BJ (cell line): ENCODE data around the gene KCNJ1. TPM values are rescaled to one million over a fixed set of nuclear protein-coding genes. Genes with fewer than 3 reads are reported as not detected.

Experiments
- CTCF ChIA-PET: fragments of 350-600 bp; formaldehyde crosslinking; extraction: SDS; loops from one replicate; lab custom pipeline; 2021; ENCODE audit warnings: antibody characterized with exemption, inconsistent platforms; lab: Yijun Ruan, JAX
- POLR2A ChIA-PET: fragments of 300-600 bp; sonication (Branson Sonifier 250); formaldehyde crosslinking; extraction: SDS; loops from one replicate; lab custom pipeline; 2021; ENCODE audit warnings: antibody characterized with exemption; lab: Charles Lee
- DNase-seq: peaks from one replicate; pipeline ENCODE4 v3.0.0-alpha.2; 2011; ENCODE audit warnings: low read depth
- H3K27me3 ChIP-seq: 2 replicates; pipeline ENCODE4 v1.6.0; 2011; ENCODE audit warnings: low read length; ENCODE audit not compliant: control insufficient read depth, insufficient read depth
- H3K36me3 ChIP-seq: 2 replicates; pipeline ENCODE4 v1.5.1; 2011; ENCODE audit warnings: low read length; ENCODE audit not compliant: control insufficient read depth, insufficient read depth
- H3K4me3 ChIP-seq: 2 replicates; pipeline ENCODE4 v1.5.1; 2011; ENCODE audit warnings: low read depth, mild to moderate bottlenecking, control low read depth, low read length
- polyA plus RNA-seq: library from polyadenylated mRNA; depleted of rRNA; stranded (reverse); fragments of >200 nt; gene quantifications from 2 replicates; pipeline ENCODE4 v1.2.3, GENCODE V29; 2011
- TF ChIP-seq, protein P1 (sequence below): IDR thresholded peaks from 2 replicates; pipeline ENCODE4 v1.5.1; 2011; ENCODE audit warnings: low read depth, mild to moderate bottlenecking, control low read depth, inconsistent platforms, low read length, moderate library complexity; ENCODE audit not compliant: insufficient read depth

The KCNJ1 gene
- polyA plus RNA-seq, 1 experiment: not detected

GRCh38 chr11:128846985-128847384 is 20.1 kb downstream of the KCNJ1 start:
- DNase-seq: no peak
- no peaks in the 10 kb centered on the region for H3K36me3 ChIP-seq
- no peak overlapping the region for H3K4me3 ChIP-seq
- ChIA-PET CTCF (interaction anchor here (1.1 to 1.3 kb wide), 3 partner anchors 11 to 690 kb away, joined by 3 read pairs; no protein-coding TSS in a partner anchor), POLR2A (no interaction called here)
- peaks cover 16% of the 10 kb centered on the region for H3K27me3 ChIP-seq
- TF ChIP-seq, protein P1, sequence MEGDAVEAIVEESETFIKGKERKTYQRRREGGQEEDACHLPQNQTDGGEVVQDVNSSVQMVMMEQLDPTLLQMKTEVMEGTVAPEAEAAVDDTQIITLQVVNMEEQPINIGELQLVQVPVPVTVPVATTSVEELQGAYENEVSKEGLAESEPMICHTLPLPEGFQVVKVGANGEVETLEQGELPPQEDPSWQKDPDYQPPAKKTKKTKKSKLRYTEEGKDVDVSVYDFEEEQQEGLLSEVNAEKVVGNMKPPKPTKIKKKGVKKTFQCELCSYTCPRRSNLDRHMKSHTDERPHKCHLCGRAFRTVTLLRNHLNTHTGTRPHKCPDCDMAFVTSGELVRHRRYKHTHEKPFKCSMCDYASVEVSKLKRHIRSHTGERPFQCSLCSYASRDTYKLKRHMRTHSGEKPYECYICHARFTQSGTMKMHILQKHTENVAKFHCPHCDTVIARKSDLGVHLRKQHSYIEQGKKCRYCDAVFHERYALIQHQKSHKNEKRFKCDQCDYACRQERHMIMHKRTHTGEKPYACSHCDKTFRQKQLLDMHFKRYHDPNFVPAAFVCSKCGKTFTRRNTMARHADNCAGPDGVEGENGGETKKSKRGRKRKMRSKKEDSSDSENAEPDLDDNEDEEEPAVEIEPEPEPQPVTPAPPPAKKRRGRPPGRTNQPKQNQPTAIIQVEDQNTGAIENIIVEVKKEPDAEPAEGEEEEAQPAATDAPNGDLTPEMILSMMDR: no peak

- H3K4me3 ChIP-seq: no peak overlapping the region
- POLR2A ChIA-PET: no interaction called here
- TF ChIP-seq, protein P1: no peak
- no peaks in the 10 kb centered on the region for H3K36me3 ChIP-seq
- DNase-seq: no peak
- H3K27me3 ChIP-seq: peaks cover 19% of the 10 kb centered on the region
- CTCF ChIA-PET: interaction anchor here (0.6 to 2.4 kb wide), 4 partner anchors 10 to 278 kb away, joined by 3 to 10 read pairs (median 4); no protein-coding TSS in a partner anchor
Observed at GRCh38 chr11:128845334-128845780, 21.7 kb downstream of the KCNJ1 start.

DNA sequence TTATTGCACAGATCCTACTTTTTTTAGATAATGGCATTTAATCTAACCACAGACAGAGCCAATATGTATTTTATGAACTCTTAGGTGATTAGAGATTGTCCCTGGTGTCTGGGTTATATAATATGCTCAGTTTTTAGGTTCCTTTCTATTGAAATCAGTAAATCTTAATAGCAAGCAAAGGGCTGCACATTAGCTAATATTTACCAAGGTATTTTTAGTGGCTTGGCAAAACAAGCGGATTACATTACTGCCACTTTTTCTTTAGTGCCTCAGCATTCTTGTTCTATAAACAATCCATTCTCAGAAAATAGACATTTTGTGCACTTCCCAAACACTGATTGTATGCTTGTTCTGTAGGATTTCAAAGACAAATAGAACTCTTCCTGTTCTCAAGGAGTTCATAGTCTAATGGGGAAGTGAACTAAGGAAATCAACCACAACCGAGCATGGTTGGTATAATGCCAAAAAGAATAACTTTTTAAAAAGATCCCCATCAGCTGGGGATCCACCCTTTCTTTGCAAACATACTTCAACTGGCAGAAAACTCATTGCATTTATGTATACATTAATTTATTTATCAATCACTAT is 23.8 kb downstream of the KCNJ1 start:
- H3K4me3 ChIP-seq: no peak overlapping the region
- DNase-seq: no peak
- TF ChIP-seq, protein P1: no peak
- H3K27me3 ChIP-seq: peaks cover 19% of the 10 kb centered on the region
- ChIA-PET CTCF (interaction anchor here (2.4 kb wide), 1 partner anchor 12 kb away, joined by 10 read pairs; no protein-coding TSS in a partner anchor), POLR2A (no interaction called here)
- no peaks in the 10 kb centered on the region for H3K36me3 ChIP-seq

- CTCF ChIA-PET: interaction anchor here (0.7 to 1.8 kb wide), 3 partner anchors 12 to 115 kb away, joined by 3 to 5 read pairs (median 3); no protein-coding TSS in a partner anchor
- no peak for DNase-seq
Observed at GRCh38 chr11:128841461-128842072, 25.5 kb downstream of the KCNJ1 start.

DNA sequence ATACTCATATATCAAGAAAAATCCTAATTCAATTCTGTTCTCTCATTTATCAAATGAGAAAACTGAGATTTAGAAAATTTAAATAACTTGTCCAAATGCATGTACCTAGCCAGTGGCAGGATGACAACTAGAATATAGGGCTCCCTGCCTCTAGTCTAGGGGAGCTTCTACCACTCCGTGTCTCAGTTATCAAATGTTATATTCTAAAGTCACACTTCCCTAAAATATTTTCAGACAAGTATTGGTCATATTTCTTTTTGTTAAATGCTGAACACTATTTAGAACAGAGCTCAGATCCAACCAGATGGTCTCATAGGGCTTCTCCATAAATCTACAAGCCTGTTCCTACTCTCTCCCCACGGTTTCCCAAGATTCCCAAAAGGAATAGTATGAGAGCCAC is 26.3 kb downstream of the KCNJ1 start:
- CTCF ChIA-PET: interaction anchor here (0.7 to 1.8 kb wide), 3 partner anchors 9 to 116 kb away, joined by 3 to 7 read pairs (median 5); no protein-coding TSS in a partner anchor
- DNase-seq: no peak
- POLR2A ChIA-PET: no interaction called here
- peaks cover 16% of the 10 kb centered on the region for H3K27me3 ChIP-seq
- TF ChIP-seq, protein P1: no peak
- no peaks in the 10 kb centered on the region for H3K36me3 ChIP-seq
- no peak overlapping the region for H3K4me3 ChIP-seq

More at GRCh38 chr11:128841461-128842072, 25.5 kb downstream of the KCNJ1 start:
- H3K36me3 ChIP-seq: no peaks in the 10 kb centered on the region
- TF ChIP-seq, protein P1: no peak
- H3K4me3 ChIP-seq: no peak overlapping the region
- POLR2A ChIA-PET: no interaction called here
- H3K27me3 ChIP-seq: peaks cover 18% of the 10 kb centered on the region
